B cell (primary cell): ENCODE data around the gene ZFR2. TPM values are rescaled to one million over a fixed set of nuclear protein-coding genes. Genes with fewer than 3 reads are reported as not detected.

ENCODE experiments used
- ATAC-seq: fragments of 200-7000 bp; cut with Tn5 transposase; one replicate; pipeline ENCODE4 v1.10.0; 2021; ENCODE audit warnings: low read depth, mild to moderate bottlenecking, moderate number of reproducible peaks, moderate library complexity
- CTCF ChIA-PET: fragments of 350-600 bp; sonication (Branson Sonifier 250); formaldehyde crosslinking; loops from one replicate; lab custom pipeline; 2021; ENCODE audit warnings: antibody characterized with exemption, inconsistent platforms; lab: Charles Lee
- POLR2A ChIA-PET: fragments of 350-600 bp; sonication (Branson Sonifier 250); formaldehyde crosslinking; loops from one replicate; lab custom pipeline; 2021; ENCODE audit warnings: antibody characterized with exemption; lab: Charles Lee
- DNase-seq: peaks from one replicate; pipeline ENCODE4 v3.0.0; 2013
- H2AFZ ChIP-seq: 2 replicates; pipeline ENCODE4 v1.6.1; 2012; ENCODE audit warnings: mild to moderate bottlenecking, low read depth, low read length; ENCODE audit not compliant: insufficient read depth, poor library complexity, severe bottlenecking
- H3K27ac ChIP-seq, 2 donors: 1 replicate in 1 of 2; 2 replicates in 1 of 2; pipeline ENCODE4 v1.5.1; 2012 to 2013; ENCODE audit warnings: low read length in 2 of 2, mild to moderate bottlenecking in 2 of 2, moderate library complexity in 1 of 2
- H3K27me3 ChIP-seq, 4 experiments: fragments of 200-600 bp in 1 of 4; sonication (generic) in 1 of 4; replicated peaks in 1 of 4; 1 replicate in 2 of 4; 2 replicates in 2 of 4; pipeline versions ENCODE4 v1.6.1 to v1.7.0; 2013 to 2016; ENCODE audit warnings: low read length in 3 of 4, mild to moderate bottlenecking in 2 of 4, mixed read lengths in 1 of 4, moderate library complexity in 1 of 4; ENCODE audit not compliant: insufficient read depth in 4 of 4, control insufficient read depth in 3 of 4; ENCODE audit errors: control extremely low read depth in 1 of 4
- H3K36me3 ChIP-seq, 2 experiments: replicated peaks in 1 of 2; 1 replicate in 1 of 2; 2 replicates in 1 of 2; pipeline versions ENCODE4 v1.6.1 to v1.7.1; 2013; ENCODE audit warnings: low read length in 1 of 2; ENCODE audit not compliant: insufficient read depth in 2 of 2, control insufficient read depth in 1 of 2; ENCODE audit errors: control extremely low read depth in 1 of 2, extremely low read depth in 1 of 2
- H3K4me1 ChIP-seq, 2 donors: fragments of 200-600 bp in 1 of 2; sonication (generic) in 1 of 2; 1 replicate in 1 of 2; 2 replicates in 1 of 2; pipeline versions ENCODE4 v1.5.1 to v1.6.1; 2013 to 2017; ENCODE audit warnings: low read length in 2 of 2; ENCODE audit not compliant: control insufficient read depth in 2 of 2, insufficient read depth in 2 of 2
- H3K4me2 ChIP-seq: replicated peaks from 2 replicates; pipeline ENCODE3; 2012; ENCODE audit warnings: mild to moderate bottlenecking, low read depth, low read length; ENCODE audit not compliant: poor library complexity, severe bottlenecking
- H3K4me3 ChIP-seq, 5 experiments: fragments of 200-600 bp in 1 of 5; sonication (generic) in 1 of 5; 1 replicate in 3 of 5; 2 replicates in 2 of 5; pipeline versions ENCODE4 v1.5.1 to v1.7.0; 2011 to 2016; ENCODE audit warnings: low read length in 4 of 5, mild to moderate bottlenecking in 4 of 5, low read depth in 2 of 5, control low read depth in 1 of 5, moderate library complexity in 1 of 5; ENCODE audit not compliant: insufficient read depth in 1 of 5; ENCODE audit errors: control extremely low read depth in 1 of 5, extremely low read depth in 1 of 5
- H3K79me2 ChIP-seq: fragments of 200-600 bp; sonication (generic); one replicate; pipeline ENCODE4 v1.6.0; 2016; ENCODE audit warnings: low read length; ENCODE audit not compliant: control insufficient read depth, insufficient read depth
- H3K9ac ChIP-seq: fragments of 200-600 bp; sonication (generic); 2 replicates; pipeline ENCODE4 v1.6.1; 2017; ENCODE audit warnings: mild to moderate bottlenecking, low read length, moderate library complexity
- H3K9me3 ChIP-seq, 3 donors: one replicate each; pipeline versions ENCODE4 v1.6.1 to v1.7.1; 2013; ENCODE audit warnings: low read length in 2 of 3; ENCODE audit not compliant: control insufficient read depth in 2 of 3, insufficient read depth in 1 of 3; ENCODE audit errors: control extremely low read depth in 1 of 3
- H4K20me1 ChIP-seq: 2 replicates; pipeline ENCODE4 v1.6.0; 2012; ENCODE audit warnings: mild to moderate bottlenecking, low read length; ENCODE audit not compliant: insufficient read depth, control insufficient read depth, poor library complexity, severe bottlenecking
- H3K27ac Mint-ChIP-seq: one replicate; pipeline ENCODE4 v1.8.0; 2021; ENCODE audit warnings: mixed read lengths
- H3K27me3 Mint-ChIP-seq: one replicate; pipeline ENCODE4 v1.8.0; 2021; ENCODE audit warnings: mixed read lengths
- H3K4me1 Mint-ChIP-seq: one replicate; pipeline ENCODE4 v1.8.0; 2021; ENCODE audit warnings: mixed read lengths
- H3K4me3 Mint-ChIP-seq: one replicate; pipeline ENCODE4 v1.8.0; 2021; ENCODE audit warnings: mixed read lengths
- H3K9me3 Mint-ChIP-seq: one replicate; pipeline ENCODE4 v1.8.0; 2022; ENCODE audit warnings: mixed read lengths; ENCODE audit not compliant: insufficient read depth
- EZH2 ChIP-seq: IDR thresholded peaks from 2 replicates; pipeline ENCODE4 v1.6.1; 2012; ENCODE audit warnings: borderline replicate concordance, low read depth, mild to moderate bottlenecking, moderate library complexity, low read length; ENCODE audit not compliant: insufficient read depth, poor library complexity, severe bottlenecking
- WGBS: methylation state at CpG from one replicate; pipeline ENCODE4 v1.1.5; 2013; ENCODE audit warnings: missing lambda C conversion rate; ENCODE audit not compliant: insufficient coverage; 5-methylcytosine and 5-hydroxymethylcytosine counted together
- intact Hi-C: fragments of 100-400 bp; cut with micrococcal nuclease; formaldehyde crosslinking; loops from one replicate; pipeline ENCODE4 v1.10.0; 2022
- polyA plus RNA-seq: library from polyadenylated mRNA; depleted of rRNA; stranded (reverse); fragments of >200 nt; gene quantifications from 2 replicates; pipeline ENCODE4 v1.2.3, GENCODE V29; 2012
- total RNA-seq, 2 donors: library from RNA; stranded (reverse); fragments of 120-200 nt in 1 of 2; gene quantifications; 1 replicate in 1 of 2; 2 replicates in 1 of 2; pipeline versions ENCODE4 v1.2.3 to v1.2.4, GENCODE V29; 2013 to 2022
- TF ChIP-seq, protein P1 (sequence below): fragments of 200-600 bp; IDR thresholded peaks from one replicate; pipeline ENCODE4 v1.8.0; 2022; ENCODE audit warnings: antibody characterized with exemption, mild to moderate bottlenecking

Gene ZFR2
- total and polyA plus RNA-seq, 2 donors (not counting 1 experiment from before 2014, with no cell fraction given): 0.36 to 0.39 TPM

DNA sequence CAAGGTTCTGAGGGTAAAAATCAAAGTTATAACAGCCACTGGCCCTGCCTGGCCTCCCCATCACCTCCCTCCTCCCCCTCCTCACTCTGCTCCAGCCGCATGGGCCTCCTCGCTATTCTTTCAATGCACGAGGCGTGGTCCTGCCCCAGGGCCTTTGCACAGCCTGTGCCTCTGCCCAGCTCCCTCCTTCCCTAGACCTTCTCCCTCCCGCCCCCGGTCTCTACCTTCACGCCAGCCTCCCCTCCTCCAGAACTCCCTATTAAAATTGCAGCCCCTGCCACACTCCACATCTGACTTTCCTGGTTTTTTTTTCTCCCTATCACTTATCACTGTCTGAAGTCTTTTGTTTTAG, 100.1 kb downstream of the ZFR2 start:
- WGBS: 80% methylated on average over 4 of the region's 7 CpGs

DNA sequence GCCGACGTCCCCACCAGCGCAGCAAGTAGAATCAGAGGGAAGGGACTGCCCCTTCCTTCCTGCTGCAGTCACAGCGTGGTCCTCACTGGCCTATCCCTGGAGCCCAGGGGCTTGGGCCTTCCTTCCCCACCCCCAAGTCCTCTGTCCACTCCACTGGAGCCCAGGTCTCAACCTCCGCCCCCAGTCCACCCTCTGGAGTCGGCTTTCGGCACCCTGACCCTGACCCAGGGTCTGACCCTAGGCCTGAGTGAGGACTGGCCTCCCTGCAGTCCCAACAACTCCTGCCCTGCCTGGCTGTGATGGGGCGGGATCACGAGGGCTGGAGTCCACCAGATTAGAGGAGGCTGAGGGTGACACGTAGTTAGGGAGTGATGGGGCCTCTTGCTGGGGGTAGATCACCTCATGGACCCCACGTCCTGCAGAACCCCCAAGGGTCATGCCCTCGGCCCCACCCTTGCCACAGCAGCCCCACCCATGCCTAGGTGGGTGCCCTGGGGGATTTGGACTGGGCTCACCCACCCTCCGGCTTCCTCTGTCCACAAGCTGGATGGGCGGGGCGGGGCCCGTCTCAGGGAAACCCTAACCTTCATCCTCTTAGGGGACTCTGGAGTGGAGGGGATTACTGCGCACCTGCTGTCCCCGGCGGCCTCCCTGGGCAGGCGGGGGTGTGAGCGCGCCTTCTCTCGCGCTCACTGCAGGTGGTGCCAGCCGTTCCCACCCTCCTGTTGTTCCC, 100.7 kb downstream of the ZFR2 start:
- Histone ChIP-seq H4K20me1 (peaks cover 37% of the 10 kb centered on the region), H3K4me1 (peaks cover 3 to 4% of the 10 kb centered on the region in 2 donors), H3K9me3 (no peaks in the 10 kb centered on the region), H3K79me2 (peaks cover 18% of the 10 kb centered on the region), H3K36me3 (peaks cover 0 to 31% of the 10 kb centered on the region in 2 experiments), H3K27me3 (no peaks in the 10 kb centered on the region), H3K4me2 (no peak overlapping the region), H2AFZ (no peak overlapping the region), H3K4me3 (no peak overlapping the region), H3K27ac (no peak overlapping the region), H3K9ac (no peak overlapping the region)
- ATAC-seq: no peak
- H3K9me3 Mint-ChIP-seq: no peaks in the 10 kb centered on the region
- peaks cover 2% of the 10 kb centered on the region for H3K4me1 Mint-ChIP-seq
- no peaks in the 10 kb centered on the region for H3K27me3 Mint-ChIP-seq
- CTCF ChIA-PET: no interaction called here
- 98% methylated on average over 13 of the region's 25 CpGs for WGBS
- POLR2A ChIA-PET: interaction anchor here (0.5 kb wide), 1 partner anchor 11 kb away, joined by 4 read pairs; no protein-coding TSS in a partner anchor
- TF ChIP-seq EZH2: no peak
- TF ChIP-seq, protein P1, sequence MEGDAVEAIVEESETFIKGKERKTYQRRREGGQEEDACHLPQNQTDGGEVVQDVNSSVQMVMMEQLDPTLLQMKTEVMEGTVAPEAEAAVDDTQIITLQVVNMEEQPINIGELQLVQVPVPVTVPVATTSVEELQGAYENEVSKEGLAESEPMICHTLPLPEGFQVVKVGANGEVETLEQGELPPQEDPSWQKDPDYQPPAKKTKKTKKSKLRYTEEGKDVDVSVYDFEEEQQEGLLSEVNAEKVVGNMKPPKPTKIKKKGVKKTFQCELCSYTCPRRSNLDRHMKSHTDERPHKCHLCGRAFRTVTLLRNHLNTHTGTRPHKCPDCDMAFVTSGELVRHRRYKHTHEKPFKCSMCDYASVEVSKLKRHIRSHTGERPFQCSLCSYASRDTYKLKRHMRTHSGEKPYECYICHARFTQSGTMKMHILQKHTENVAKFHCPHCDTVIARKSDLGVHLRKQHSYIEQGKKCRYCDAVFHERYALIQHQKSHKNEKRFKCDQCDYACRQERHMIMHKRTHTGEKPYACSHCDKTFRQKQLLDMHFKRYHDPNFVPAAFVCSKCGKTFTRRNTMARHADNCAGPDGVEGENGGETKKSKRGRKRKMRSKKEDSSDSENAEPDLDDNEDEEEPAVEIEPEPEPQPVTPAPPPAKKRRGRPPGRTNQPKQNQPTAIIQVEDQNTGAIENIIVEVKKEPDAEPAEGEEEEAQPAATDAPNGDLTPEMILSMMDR: no peak
- H3K4me3 Mint-ChIP-seq: no peak overlapping the region
- no peak for DNase-seq
- H3K27ac Mint-ChIP-seq: no peak overlapping the region
- intact Hi-C loops: loop anchor here (10.0 kb wide), 1 partner anchor 1917 kb away; the partner anchor contains the start of genes HSD11B1L and MICOS13

More for the DNA sequence above, 100.1 kb downstream of the ZFR2 start:
- Mint-ChIP-seq H3K4me3 (no peak overlapping the region), H3K4me1 (no peaks in the 10 kb centered on the region), H3K9me3 (no peaks in the 10 kb centered on the region), H3K27ac (no peak overlapping the region), H3K27me3 (no peaks in the 10 kb centered on the region)
- Histone ChIP-seq H3K27ac (no peak overlapping the region), H3K9me3 (no peaks in the 10 kb centered on the region), H3K4me1 (no peaks in the 10 kb centered on the region), H3K9ac (no peak overlapping the region), H3K27me3 (no peaks in the 10 kb centered on the region), H2AFZ (no peak overlapping the region), H4K20me1 (peaks cover 34% of the 10 kb centered on the region), H3K36me3 (peaks cover 0 to 31% of the 10 kb centered on the region in 2 experiments), H3K79me2 (peaks cover 14% of the 10 kb centered on the region), H3K4me3 (no peak overlapping the region), H3K4me2 (no peak overlapping the region)
- ATAC-seq (no peak), DNase-seq (no peak)
- intact Hi-C loops: loop anchor here (10.0 kb wide), 1 partner anchor 1916 kb away; the partner anchor contains the start of genes HSD11B1L and MICOS13
- TF ChIP-seq, protein P1: no peak
- TF ChIP-seq EZH2: no peak
- CTCF ChIA-PET: no interaction called here
- POLR2A ChIA-PET: no interaction called here
